Central memory CD8-positive, alpha-beta T cell (primary cell): Measurements from ENCODE around the gene OXSR1.

Experiments used
- ATAC-seq: fragments of 150-1000 bp; cut with Tn5 transposase; replicated peaks from 2 replicates; pipeline ENCODE4 v1.10.0; 2022; ENCODE audit warnings: mild to moderate bottlenecking, moderate FRiP score, moderate number of reproducible peaks; ENCODE audit not compliant: poor library complexity, severe bottlenecking; ENCODE audit errors: extremely low read depth
- DNase-seq, 2 donors: peaks; one replicate each; pipeline ENCODE4 v3.0.0; 2021; ENCODE audit warnings: low spot score in 2 of 2
- H3K27ac Mint-ChIP-seq: one replicate; pipeline ENCODE4 v1.8.0; 2022; ENCODE audit warnings: low read depth, mild to moderate bottlenecking, moderate library complexity, mixed read lengths
- H3K27me3 Mint-ChIP-seq: one replicate; pipeline ENCODE4 v1.8.0; 2022; ENCODE audit warnings: mixed read lengths
- H3K36me3 Mint-ChIP-seq: one replicate; pipeline ENCODE4 v1.8.0; 2022; ENCODE audit warnings: mild to moderate bottlenecking, moderate library complexity, mixed read lengths; ENCODE audit not compliant: insufficient read depth
- H3K4me1 Mint-ChIP-seq: one replicate; pipeline ENCODE4 v1.8.0; 2022; ENCODE audit warnings: mixed read lengths
- H3K4me3 Mint-ChIP-seq: one replicate; pipeline ENCODE4 v1.8.0; 2022; ENCODE audit warnings: mild to moderate bottlenecking, moderate library complexity, mixed read lengths
- H3K9me3 Mint-ChIP-seq: one replicate; pipeline ENCODE4 v1.8.0; 2022; ENCODE audit warnings: mixed read lengths

The OXSR1 gene

DNA sequence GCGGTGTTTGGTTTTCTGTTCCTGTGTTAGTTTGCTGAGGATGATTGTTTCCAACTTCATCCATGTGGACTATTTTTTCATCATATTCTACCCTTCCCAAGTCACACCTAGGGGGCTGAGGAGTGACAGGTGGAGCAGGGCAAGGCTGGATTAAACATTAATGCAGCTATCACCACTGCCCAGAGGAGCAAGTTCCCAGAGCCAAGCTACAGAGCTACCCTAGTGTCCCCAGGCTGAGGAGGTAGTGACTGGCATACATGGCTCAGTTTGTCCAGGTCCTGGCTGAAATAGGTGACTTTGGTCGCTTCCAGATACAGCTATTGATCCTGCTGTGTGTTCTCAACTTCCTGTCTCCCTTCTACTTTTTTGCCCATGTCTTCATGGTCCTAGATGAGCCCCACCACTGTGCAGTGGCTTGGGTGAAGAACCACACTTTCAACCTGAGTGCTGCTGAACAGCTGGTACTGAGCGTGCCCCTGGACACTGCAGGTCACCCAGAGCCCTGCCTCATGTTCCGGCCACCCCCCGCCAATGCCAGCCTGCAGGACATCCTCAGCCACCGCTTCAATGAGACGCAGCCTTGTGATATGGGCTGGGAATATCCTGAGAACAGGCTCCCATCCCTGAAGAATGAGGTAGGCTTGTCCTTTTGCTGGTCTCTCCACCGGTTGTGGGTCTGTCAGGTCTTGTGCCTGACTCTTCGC lies 100.4 kb downstream of the OXSR1 start, which contains the start of gene SLC22A13:
Gene SLC22A13, plus strand, starts transcription at position 209 of the 704 bp plus-strand sequence. Its CDS starts 49 bp downstream, at position 258.
- H3K36me3 Mint-ChIP-seq: peaks cover 2% of the 10 kb centered on the region
- peaks cover 2% of the 10 kb centered on the region for H3K9me3 Mint-ChIP-seq
- no peak for ATAC-seq
- H3K4me3 Mint-ChIP-seq: no peak within 1 kb of the TSS
- no peak within 1 kb of the TSS for H3K27ac Mint-ChIP-seq
- no peak for DNase-seq
- H3K27me3 Mint-ChIP-seq: no peaks in the 10 kb centered on the region
- H3K4me1 Mint-ChIP-seq: peaks cover 20% of the 10 kb centered on the region

- Mint-ChIP-seq H3K4me3 (no peak overlapping the region), H3K27ac (no peak overlapping the region), H3K36me3 (peaks cover 2% of the 10 kb centered on the region), H3K9me3 (peaks cover 5% of the 10 kb centered on the region), H3K4me1 (peaks cover 20% of the 10 kb centered on the region), H3K27me3 (no peaks in the 10 kb centered on the region)
- ATAC-seq: no peak
- no peak for DNase-seq
Measured at GRCh38 chr3:38266810-38267209, 101.5 kb downstream of the OXSR1 start.

DNA sequence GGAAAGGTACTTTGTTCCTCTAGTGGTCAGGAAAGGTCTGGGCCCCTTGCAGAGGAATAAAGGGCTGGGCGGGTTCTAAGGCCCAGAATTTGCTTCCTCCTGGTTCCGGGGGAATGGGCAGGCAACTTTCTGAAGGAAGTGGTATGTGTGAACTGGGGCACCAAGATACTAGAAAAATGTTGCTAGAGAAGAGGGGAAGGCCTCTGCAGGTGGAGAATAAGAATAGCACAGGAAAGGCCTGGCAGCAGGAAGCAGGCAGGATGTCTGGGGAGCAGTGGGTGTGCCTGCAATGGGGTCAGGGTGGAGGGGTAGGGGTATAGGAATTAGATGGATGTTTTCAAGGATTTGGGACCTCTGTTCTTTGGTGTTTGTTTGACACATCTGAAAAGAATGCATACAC lies 102.3 kb downstream of the OXSR1 start:
- no peak overlapping the region for H3K27ac Mint-ChIP-seq
- DNase-seq (no peak), ATAC-seq (no peak)
- no peaks in the 10 kb centered on the region for H3K27me3 Mint-ChIP-seq
- H3K36me3 Mint-ChIP-seq: peaks cover 2% of the 10 kb centered on the region
- H3K4me3 Mint-ChIP-seq: no peak overlapping the region
- H3K9me3 Mint-ChIP-seq: peaks cover 5% of the 10 kb centered on the region
- H3K4me1 Mint-ChIP-seq: peaks cover 20% of the 10 kb centered on the region

- H3K27ac Mint-ChIP-seq: no peak overlapping the region
- peaks cover 5% of the 10 kb centered on the region for H3K9me3 Mint-ChIP-seq
- H3K4me1 Mint-ChIP-seq: peaks cover 20% of the 10 kb centered on the region
- DNase-seq (no peak), ATAC-seq (no peak)
- no peak overlapping the region for H3K4me3 Mint-ChIP-seq
- H3K27me3 Mint-ChIP-seq: no peaks in the 10 kb centered on the region
- H3K36me3 Mint-ChIP-seq: peaks cover 2% of the 10 kb centered on the region
Measured at GRCh38 chr3:38268087-38268486, 102.8 kb downstream of the OXSR1 start.

DNA sequence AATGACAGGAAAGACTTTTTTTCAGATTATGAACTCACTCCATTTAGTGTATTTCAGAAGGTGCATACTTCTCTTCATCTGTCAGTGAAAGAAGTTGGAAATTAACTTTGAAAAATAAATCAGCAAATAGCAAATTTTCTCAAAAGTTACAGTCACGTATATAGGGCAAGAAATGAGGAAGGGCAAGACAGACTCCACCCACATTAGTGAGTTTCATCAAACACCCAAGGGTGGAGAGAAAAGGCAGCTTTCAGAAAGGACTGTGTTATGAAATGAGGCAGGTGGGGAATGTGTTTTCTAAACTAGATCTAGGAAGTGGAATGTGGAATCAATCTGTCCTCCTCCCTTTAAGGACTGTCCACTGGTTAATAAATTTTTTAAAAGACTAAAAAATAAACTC lies 103.2 kb downstream of the OXSR1 start:
- no peak for DNase-seq
- Mint-ChIP-seq H3K4me1 (peaks cover 17% of the 10 kb centered on the region), H3K27ac (no peak overlapping the region), H3K4me3 (no peak overlapping the region), H3K36me3 (no peaks in the 10 kb centered on the region), H3K27me3 (no peaks in the 10 kb centered on the region), H3K9me3 (peaks cover 5% of the 10 kb centered on the region)
- no peak for ATAC-seq

DNA sequence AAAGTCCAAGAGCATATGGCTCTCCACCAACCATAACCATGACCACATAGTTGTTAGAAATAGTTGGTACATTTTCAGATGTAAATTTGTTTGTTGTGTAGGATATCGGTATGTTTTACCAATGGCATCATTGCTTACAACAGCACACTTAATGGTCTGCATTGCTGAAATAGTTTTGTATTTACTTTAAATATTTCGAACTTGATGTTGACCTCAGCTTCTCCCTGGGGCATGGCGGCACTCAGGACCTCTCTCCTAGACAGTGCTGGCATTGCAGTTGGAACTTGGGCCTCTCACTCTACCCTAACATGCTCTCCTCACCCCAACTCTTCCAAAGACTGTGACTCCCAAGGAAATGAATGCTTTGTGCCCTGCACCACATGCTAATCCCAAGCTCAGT lies 105.3 kb downstream of the OXSR1 start:
- Mint-ChIP-seq H3K4me1 (peaks cover 14% of the 10 kb centered on the region), H3K9me3 (peaks cover 5% of the 10 kb centered on the region), H3K36me3 (no peaks in the 10 kb centered on the region), H3K27me3 (no peaks in the 10 kb centered on the region), H3K27ac (no peak overlapping the region), H3K4me3 (no peak overlapping the region)
- DNase-seq: no peak
- ATAC-seq: no peak

DNA sequence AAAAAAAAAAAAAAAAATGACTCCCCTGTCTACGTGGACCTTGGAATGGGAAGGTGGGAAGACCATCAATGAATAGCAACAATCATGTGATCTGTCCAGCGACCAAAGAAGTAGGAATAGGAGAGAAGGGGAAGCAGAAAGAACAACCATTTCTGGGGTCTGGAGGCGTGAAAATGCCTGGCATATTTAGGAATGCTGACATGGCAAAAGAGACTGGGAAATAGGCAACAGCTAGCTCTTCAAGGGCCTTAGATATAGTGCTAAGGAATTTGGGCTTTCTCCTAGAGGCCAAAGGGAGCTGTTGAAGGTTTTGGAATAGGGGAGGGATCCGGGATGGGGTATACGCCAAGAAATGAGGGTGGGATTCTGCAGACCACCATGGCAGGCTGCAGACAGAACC lies 106.2 kb downstream of the OXSR1 start:
- Mint-ChIP-seq H3K27me3 (no peaks in the 10 kb centered on the region), H3K27ac (no peak overlapping the region), H3K9me3 (peaks cover 5% of the 10 kb centered on the region), H3K36me3 (no peaks in the 10 kb centered on the region), H3K4me3 (no peak overlapping the region), H3K4me1 (peaks cover 9% of the 10 kb centered on the region)
- no peak for ATAC-seq
- DNase-seq: no peak

- Mint-ChIP-seq H3K27ac (no peak overlapping the region), H3K27me3 (no peaks in the 10 kb centered on the region), H3K9me3 (peaks cover 5% of the 10 kb centered on the region), H3K4me3 (no peak overlapping the region), H3K4me1 (no peaks in the 10 kb centered on the region), H3K36me3 (no peaks in the 10 kb centered on the region)
- no peak for DNase-seq
- ATAC-seq: no peak
Measured at GRCh38 chr3:38274864-38275649, 109.7 kb downstream of the OXSR1 start.

GRCh38 chr3:38275658-38276057 lies 110.3 kb downstream of the OXSR1 start:
- no peaks in the 10 kb centered on the region for H3K27me3 Mint-ChIP-seq
- DNase-seq (no peak), ATAC-seq (no peak)
- no peak overlapping the region for H3K27ac Mint-ChIP-seq
- H3K4me1 Mint-ChIP-seq: no peaks in the 10 kb centered on the region
- no peak overlapping the region for H3K4me3 Mint-ChIP-seq
- no peaks in the 10 kb centered on the region for H3K36me3 Mint-ChIP-seq
- H3K9me3 Mint-ChIP-seq: peaks cover 4% of the 10 kb centered on the region

DNA sequence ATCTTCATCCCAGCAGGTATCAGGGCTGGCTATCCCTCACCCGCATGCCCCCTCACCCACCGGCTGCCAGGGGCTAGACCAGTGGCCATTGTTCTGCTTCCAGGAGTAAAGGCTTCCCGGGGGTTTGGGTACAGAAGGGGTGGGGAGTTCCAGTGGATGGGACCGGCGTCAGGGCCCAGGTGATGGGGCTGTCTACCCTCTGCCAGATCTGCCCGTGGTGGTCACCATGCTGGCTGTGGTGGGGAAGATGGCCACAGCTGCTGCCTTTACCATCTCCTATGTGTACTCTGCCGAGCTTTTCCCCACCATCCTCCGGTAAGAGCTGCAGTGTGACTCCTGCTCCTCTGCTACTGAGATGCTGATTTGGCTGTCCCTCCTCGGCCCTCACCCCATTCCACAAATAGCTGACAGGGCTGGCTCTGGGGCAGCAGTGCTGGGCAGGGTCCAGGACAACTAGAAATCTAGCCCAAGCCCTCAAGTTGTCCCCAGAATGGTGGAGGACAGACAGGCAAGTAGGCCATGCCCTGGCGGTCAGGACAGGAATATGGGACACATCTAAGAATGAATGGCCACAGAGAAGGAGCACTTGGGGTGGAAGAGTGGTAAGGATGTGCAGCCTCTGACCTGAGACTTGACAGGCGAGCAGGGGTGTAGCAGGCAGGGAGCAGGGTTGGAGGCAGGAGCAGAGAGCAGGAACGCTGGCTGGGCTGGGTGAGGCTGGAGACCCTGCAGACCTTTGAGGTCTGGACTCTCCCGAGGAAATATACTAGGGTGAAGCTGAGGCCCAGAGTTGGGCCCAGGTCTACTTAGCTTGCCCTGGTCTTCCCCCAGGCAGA lies 111.0 kb downstream of the OXSR1 start:
- Mint-ChIP-seq H3K27ac (no peak overlapping the region), H3K9me3 (no peaks in the 10 kb centered on the region), H3K36me3 (no peaks in the 10 kb centered on the region), H3K4me3 (no peak overlapping the region), H3K27me3 (no peaks in the 10 kb centered on the region), H3K4me1 (no peaks in the 10 kb centered on the region)
- ATAC-seq (no peak), DNase-seq (no peak)

DNA sequence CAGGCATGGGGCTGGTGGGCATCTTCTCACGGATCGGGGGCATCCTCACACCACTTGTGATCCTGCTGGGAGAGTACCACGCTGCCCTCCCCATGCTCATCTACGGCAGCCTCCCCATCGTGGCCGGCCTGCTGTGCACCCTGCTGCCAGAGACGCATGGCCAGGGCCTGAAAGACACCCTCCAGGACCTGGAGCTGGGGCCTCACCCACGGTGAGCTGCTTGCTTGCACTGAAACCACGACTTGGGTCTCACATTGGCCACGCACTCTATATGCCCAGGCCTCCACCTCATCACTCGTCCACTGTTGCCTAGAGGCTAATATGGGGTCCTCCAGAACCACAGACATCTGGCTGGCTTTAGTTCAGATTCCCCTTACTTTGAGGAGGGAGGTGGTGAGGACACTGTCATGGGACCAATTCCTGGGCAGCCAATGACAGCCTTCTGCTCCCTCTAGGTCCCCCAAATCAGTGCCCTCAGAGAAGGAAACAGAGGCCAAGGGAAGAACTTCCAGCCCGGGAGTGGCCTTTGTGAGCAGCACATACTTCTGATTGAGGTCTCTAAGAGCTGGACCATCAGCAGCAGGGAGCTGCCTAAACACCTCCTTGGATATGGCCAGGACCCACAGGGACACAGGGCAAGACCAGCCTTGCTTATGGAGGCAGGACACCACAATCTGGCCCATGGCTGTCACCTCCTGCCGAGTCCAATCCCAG lies 111.7 kb downstream of the OXSR1 start:
- Mint-ChIP-seq H3K36me3 (no peaks in the 10 kb centered on the region), H3K27ac (no peak overlapping the region), H3K27me3 (no peaks in the 10 kb centered on the region), H3K4me1 (no peaks in the 10 kb centered on the region), H3K9me3 (no peaks in the 10 kb centered on the region), H3K4me3 (no peak overlapping the region)
- ATAC-seq: no peak
- DNase-seq: no peak

DNA sequence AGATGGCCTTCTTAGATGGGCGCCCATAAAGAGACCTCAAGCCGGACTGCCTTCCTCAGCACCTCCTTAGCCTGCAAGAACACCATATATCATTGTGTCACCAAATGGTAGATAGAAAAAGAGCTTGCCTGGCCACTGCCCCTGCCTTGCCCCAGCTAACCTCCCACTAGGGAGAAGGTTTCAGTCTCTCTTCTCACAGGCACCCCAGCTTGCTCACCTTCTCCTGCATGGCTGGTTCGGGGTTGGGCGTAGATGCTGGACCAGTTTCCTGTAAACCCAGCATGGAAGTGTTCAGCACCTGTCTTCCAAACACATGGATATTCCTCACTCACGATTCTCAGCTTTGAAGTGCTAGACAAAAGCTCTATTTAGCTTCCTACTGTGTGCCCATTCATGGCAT lies 113.5 kb downstream of the OXSR1 start:
- ATAC-seq (no peak), DNase-seq (no peak)
- Mint-ChIP-seq H3K27me3 (no peaks in the 10 kb centered on the region), H3K27ac (no peak overlapping the region), H3K4me3 (no peak overlapping the region), H3K36me3 (peaks cover 1% of the 10 kb centered on the region), H3K4me1 (no peaks in the 10 kb centered on the region), H3K9me3 (no peaks in the 10 kb centered on the region)
